ENCODE data around the gene SYCP2. TPM values are rescaled to one million over a fixed set of nuclear protein-coding genes. Genes with fewer than 3 reads are reported as not detected.

SYCP2 gene
- total RNA-seq, 1 experiment from 2014 or later: 0.70 TPM

DNA sequence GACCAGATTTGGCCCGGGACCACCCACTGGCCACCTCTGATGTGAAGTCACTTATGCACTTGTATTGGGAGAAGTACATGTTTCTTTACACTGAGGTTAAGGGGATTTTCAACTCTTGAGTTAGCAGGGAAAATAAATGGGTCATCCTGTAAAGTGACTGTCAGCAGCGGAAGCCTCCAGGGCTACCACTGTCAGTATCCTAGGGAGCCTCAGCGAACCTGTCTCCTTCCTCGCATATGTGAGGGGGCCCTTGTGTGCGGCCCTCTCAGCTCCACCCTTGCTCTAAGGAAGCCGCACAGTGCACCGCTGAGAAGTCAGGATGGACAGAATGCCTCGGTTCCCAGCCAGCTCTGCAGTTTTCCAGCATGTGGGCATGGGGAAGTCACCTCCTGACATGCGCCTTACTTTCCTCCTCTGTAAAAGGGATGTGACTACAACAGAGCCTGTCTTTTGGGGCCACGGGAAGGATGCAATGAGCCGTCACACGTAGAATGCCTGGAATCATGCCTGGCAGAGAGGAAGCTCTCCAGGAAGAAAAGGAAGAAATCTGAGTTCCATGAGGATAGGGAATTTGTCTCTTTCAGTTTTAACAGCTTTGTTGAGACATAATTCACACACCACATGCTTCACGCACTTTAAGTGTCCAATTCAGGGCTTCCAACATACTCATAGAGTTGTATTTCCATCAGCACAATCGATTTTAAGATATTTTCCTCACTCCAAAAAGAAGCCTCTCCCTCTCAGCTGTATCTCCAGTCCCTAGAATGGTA, 115.4 kb downstream of the SYCP2 start:
- Mint-ChIP-seq H3K9me3 (peaks cover 0 to 23% of the 10 kb centered on the region in 2 experiments; a peak in 4 of 5 replicates), H3K27me3 (ENCODE audit: low read depth) (peaks cover 25% of the 10 kb centered on the region), H3K4me1 (peaks cover 6 to 11% of the 10 kb centered on the region in 2 experiments), H3K4me3 (no peak overlapping the region), H3K36me3 (ENCODE audit: insufficient read depth in 1 of 3, low read depth in 3 of 3) (no peaks in the 10 kb centered on the region), H3K27ac (no peak overlapping the region)
- Histone ChIP-seq H3K23ac (ENCODE audit: insufficient read length, low read depth, low read length) (no peak overlapping the region), H3K9me3 (ENCODE audit: control insufficient read depth, low read depth, low read length) (no peaks in the 10 kb centered on the region), H3K9ac (ENCODE audit: extremely low read depth, insufficient read length, low read length) (no peak overlapping the region), H4K91ac (ENCODE audit: insufficient read length, low read depth, low read length) (no peak overlapping the region), H4K8ac (replicated peaks; ENCODE audit: insufficient read length, low read depth, low read length) (no peak overlapping the region), H2BK15ac (ENCODE audit: low read depth, low read length) (no peak overlapping the region), H2BK5ac (ENCODE audit: insufficient read length, low read length) (no peak overlapping the region), H4K20me1 (ENCODE audit: control insufficient read depth, insufficient read depth, insufficient read length) (no peaks in the 10 kb centered on the region), H3K27ac (ENCODE audit: insufficient read length, low read depth, low read length) (no peak overlapping the region), H2BK120ac (ENCODE audit: low read depth, low read length, poor library complexity, severe bottlenecking) (no peak overlapping the region), H3T11ph (ENCODE audit: low read length) (no peak overlapping the region), H3K79me1 (ENCODE audit: insufficient read depth, low read depth, low read length, poor library complexity, severe bottlenecking) (no peaks in the 10 kb centered on the region), H3K14ac (ENCODE audit: insufficient read depth, low read length) (no peak overlapping the region), H3K27me3 (ENCODE audit: insufficient read depth, low read length) (no peaks in the 10 kb centered on the region; the same call in 1 of the 2 replicates), H2AK5ac (ENCODE audit: insufficient read length, low read length) (no peak overlapping the region), H3K79me2 (ENCODE audit: insufficient read depth, low read length) (no peaks in the 10 kb centered on the region), H2BK12ac (ENCODE audit: insufficient read length, low read depth, low read length) (no peak overlapping the region), H3K23me2 (ENCODE audit: insufficient read length, low read depth, low read length, poor library complexity, severe bottlenecking) (no peaks in the 10 kb centered on the region), H2BK20ac (ENCODE audit: low read depth, low read length, poor library complexity, severe bottlenecking) (no peak overlapping the region), H3K18ac (ENCODE audit: insufficient read length, low read depth, low read length) (no peak overlapping the region), H3K56ac (ENCODE audit: insufficient read length, low read depth, low read length) (no peak overlapping the region), H3K4me2 (ENCODE audit: insufficient read depth, insufficient read length, low read length) (no peak overlapping the region), H4K5ac (ENCODE audit: insufficient read length, low read depth, low read length) (no peak overlapping the region), H2AFZ (ENCODE audit: low read length) (no peak overlapping the region), H3K4me1 (ENCODE audit: insufficient read depth, low read length) (no peaks in the 10 kb centered on the region), H3K4ac (ENCODE audit: low read depth, low read length) (no peak overlapping the region)
- TF ChIP-seq, protein P1, sequence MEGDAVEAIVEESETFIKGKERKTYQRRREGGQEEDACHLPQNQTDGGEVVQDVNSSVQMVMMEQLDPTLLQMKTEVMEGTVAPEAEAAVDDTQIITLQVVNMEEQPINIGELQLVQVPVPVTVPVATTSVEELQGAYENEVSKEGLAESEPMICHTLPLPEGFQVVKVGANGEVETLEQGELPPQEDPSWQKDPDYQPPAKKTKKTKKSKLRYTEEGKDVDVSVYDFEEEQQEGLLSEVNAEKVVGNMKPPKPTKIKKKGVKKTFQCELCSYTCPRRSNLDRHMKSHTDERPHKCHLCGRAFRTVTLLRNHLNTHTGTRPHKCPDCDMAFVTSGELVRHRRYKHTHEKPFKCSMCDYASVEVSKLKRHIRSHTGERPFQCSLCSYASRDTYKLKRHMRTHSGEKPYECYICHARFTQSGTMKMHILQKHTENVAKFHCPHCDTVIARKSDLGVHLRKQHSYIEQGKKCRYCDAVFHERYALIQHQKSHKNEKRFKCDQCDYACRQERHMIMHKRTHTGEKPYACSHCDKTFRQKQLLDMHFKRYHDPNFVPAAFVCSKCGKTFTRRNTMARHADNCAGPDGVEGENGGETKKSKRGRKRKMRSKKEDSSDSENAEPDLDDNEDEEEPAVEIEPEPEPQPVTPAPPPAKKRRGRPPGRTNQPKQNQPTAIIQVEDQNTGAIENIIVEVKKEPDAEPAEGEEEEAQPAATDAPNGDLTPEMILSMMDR (conservative IDR thresholded peaks at IDR 0.05): no peak
- peak; percentile 23 for DNase-seq
- no CpG with 5 or more reads among the region's 14 CpGs for WGBS (ENCODE audit: extremely low coverage, insufficient read length, low lambda C conversion rate)

Measured in H9 (cell line).